Measurements from ENCODE around the gene COL7A1. TPM values are rescaled to one million over a fixed set of nuclear protein-coding genes. Genes with fewer than 3 reads are reported as not detected.

Gene COL7A1
- total RNA-seq, 1 donor from 2014 or later: 1.9 TPM

GRCh38 chr3:48573973-48574585 is 21.1 kb downstream of the COL7A1 start:
- H3K4me3 Mint-ChIP-seq (ENCODE audit: low read depth): no peak overlapping the region
- H3K27ac Mint-ChIP-seq: no peak overlapping the region
- H3K4me1 Mint-ChIP-seq (ENCODE audit: low read depth): no peaks in the 10 kb centered on the region
- no peaks in the 10 kb centered on the region for H3K9me3 Mint-ChIP-seq
- intact Hi-C loops (cut with micrococcal nuclease): no loop called here
- H3K27me3 Mint-ChIP-seq (ENCODE audit: low read depth): no peaks in the 10 kb centered on the region
- DNase-seq (ENCODE audit: low spot score): no peak
- no peaks in the 10 kb centered on the region for H3K36me3 Mint-ChIP-seq (ENCODE audit: low read depth)

GRCh38 chr3:48572517-48572916 is 22.6 kb downstream of the COL7A1 start:
- no peaks in the 10 kb centered on the region for H3K4me1 Mint-ChIP-seq (ENCODE audit: low read depth)
- H3K9me3 Mint-ChIP-seq: no peaks in the 10 kb centered on the region
- intact Hi-C loops (cut with micrococcal nuclease): no loop called here
- no peak for DNase-seq (ENCODE audit: low spot score)
- no peaks in the 10 kb centered on the region for H3K36me3 Mint-ChIP-seq (ENCODE audit: low read depth)
- no peak overlapping the region for H3K4me3 Mint-ChIP-seq (ENCODE audit: low read depth)
- no peaks in the 10 kb centered on the region for H3K27me3 Mint-ChIP-seq (ENCODE audit: low read depth)
- H3K27ac Mint-ChIP-seq: no peak overlapping the region

GRCh38 chr3:48571938-48572337 is 23.2 kb downstream of the COL7A1 start:
- no peak for DNase-seq (ENCODE audit: low spot score)
- H3K27me3 Mint-ChIP-seq (ENCODE audit: low read depth): no peaks in the 10 kb centered on the region
- H3K4me3 Mint-ChIP-seq (ENCODE audit: low read depth): no peak overlapping the region
- H3K27ac Mint-ChIP-seq: no peak overlapping the region
- no peaks in the 10 kb centered on the region for H3K36me3 Mint-ChIP-seq (ENCODE audit: low read depth)
- no peaks in the 10 kb centered on the region for H3K9me3 Mint-ChIP-seq
- intact Hi-C loops (cut with micrococcal nuclease): no loop called here
- H3K4me1 Mint-ChIP-seq (ENCODE audit: low read depth): no peaks in the 10 kb centered on the region

- H3K4me3 Mint-ChIP-seq (ENCODE audit: low read depth): no peak overlapping the region
- H3K9me3 Mint-ChIP-seq: no peaks in the 10 kb centered on the region
- intact Hi-C loops (cut with micrococcal nuclease): no loop called here
- no peaks in the 10 kb centered on the region for H3K27me3 Mint-ChIP-seq (ENCODE audit: low read depth)
- DNase-seq (ENCODE audit: low spot score): no peak
- peaks cover 6% of the 10 kb centered on the region for H3K4me1 Mint-ChIP-seq (ENCODE audit: low read depth)
- H3K27ac Mint-ChIP-seq: no peak overlapping the region
- no peaks in the 10 kb centered on the region for H3K36me3 Mint-ChIP-seq (ENCODE audit: low read depth)
These were observed 25.2 kb downstream of the COL7A1 start for GRCh38 chr3:48569808-48570450.

GRCh38 chr3:48569400-48569799 is 25.7 kb downstream of the COL7A1 start:
- Mint-ChIP-seq H3K27ac (no peak overlapping the region), H3K9me3 (no peaks in the 10 kb centered on the region), H3K27me3 (ENCODE audit: low read depth) (no peaks in the 10 kb centered on the region), H3K36me3 (ENCODE audit: low read depth) (no peaks in the 10 kb centered on the region), H3K4me3 (ENCODE audit: low read depth) (no peak overlapping the region), H3K4me1 (ENCODE audit: low read depth) (peaks cover 6% of the 10 kb centered on the region)
- intact Hi-C loops (cut with micrococcal nuclease): no loop called here
- DNase-seq (ENCODE audit: low spot score): no peak

- Mint-ChIP-seq H3K4me3 (ENCODE audit: low read depth) (no peak overlapping the region), H3K27me3 (ENCODE audit: low read depth) (no peaks in the 10 kb centered on the region), H3K27ac (no peak overlapping the region), H3K36me3 (ENCODE audit: low read depth) (no peaks in the 10 kb centered on the region), H3K9me3 (no peaks in the 10 kb centered on the region), H3K4me1 (ENCODE audit: low read depth) (peaks cover 11% of the 10 kb centered on the region)
- DNase-seq (ENCODE audit: low spot score): no peak
- intact Hi-C loops (cut with micrococcal nuclease): no loop called here
These were observed 26.7 kb downstream of the COL7A1 start for GRCh38 chr3:48568476-48568875.

- DNase-seq (ENCODE audit: low spot score): no peak
- no peak overlapping the region for H3K27ac Mint-ChIP-seq
- no peak overlapping the region for H3K4me3 Mint-ChIP-seq (ENCODE audit: low read depth)
- peaks cover 13% of the 10 kb centered on the region for H3K4me1 Mint-ChIP-seq (ENCODE audit: low read depth)
- intact Hi-C loops (cut with micrococcal nuclease): no loop called here
- no peaks in the 10 kb centered on the region for H3K36me3 Mint-ChIP-seq (ENCODE audit: low read depth)
- H3K27me3 Mint-ChIP-seq (ENCODE audit: low read depth): no peaks in the 10 kb centered on the region
- no peaks in the 10 kb centered on the region for H3K9me3 Mint-ChIP-seq
These were observed 27.6 kb downstream of the COL7A1 start for GRCh38 chr3:48567500-48567899.

- H3K4me1 Mint-ChIP-seq (ENCODE audit: low read depth): peaks cover 13% of the 10 kb centered on the region
- H3K27ac Mint-ChIP-seq: no peak overlapping the region
- no peak overlapping the region for H3K4me3 Mint-ChIP-seq (ENCODE audit: low read depth)
- H3K36me3 Mint-ChIP-seq (ENCODE audit: low read depth): no peaks in the 10 kb centered on the region
- no peaks in the 10 kb centered on the region for H3K27me3 Mint-ChIP-seq (ENCODE audit: low read depth)
- no peaks in the 10 kb centered on the region for H3K9me3 Mint-ChIP-seq
- intact Hi-C loops (cut with micrococcal nuclease): no loop called here
- DNase-seq (ENCODE audit: low spot score): no peak
These were observed 28.0 kb downstream of the COL7A1 start for GRCh38 chr3:48567090-48567489.

GRCh38 chr3:48566401-48566760 is 28.7 kb downstream of the COL7A1 start:
- Mint-ChIP-seq H3K9me3 (no peaks in the 10 kb centered on the region), H3K4me3 (ENCODE audit: low read depth) (no peak overlapping the region), H3K4me1 (ENCODE audit: low read depth) (peaks cover 13% of the 10 kb centered on the region), H3K27me3 (ENCODE audit: low read depth) (no peaks in the 10 kb centered on the region), H3K27ac (no peak overlapping the region), H3K36me3 (ENCODE audit: low read depth) (no peaks in the 10 kb centered on the region)
- intact Hi-C loops (cut with micrococcal nuclease): no loop called here
- DNase-seq (ENCODE audit: low spot score): no peak

GRCh38 chr3:48565591-48566400 is 29.3 kb downstream of the COL7A1 start:
- H3K27me3 Mint-ChIP-seq (ENCODE audit: low read depth): no peaks in the 10 kb centered on the region
- peaks cover 18% of the 10 kb centered on the region for H3K4me1 Mint-ChIP-seq (ENCODE audit: low read depth)
- H3K36me3 Mint-ChIP-seq (ENCODE audit: low read depth): no peaks in the 10 kb centered on the region
- DNase-seq (ENCODE audit: low spot score): no peak
- H3K4me3 Mint-ChIP-seq (ENCODE audit: low read depth): no peak overlapping the region
- H3K27ac Mint-ChIP-seq: peak overlapping the region; percentile 47
- intact Hi-C loops (cut with micrococcal nuclease): no loop called here
- H3K9me3 Mint-ChIP-seq: no peaks in the 10 kb centered on the region

- intact Hi-C loops (cut with micrococcal nuclease): no loop called here
- Mint-ChIP-seq H3K27me3 (ENCODE audit: low read depth) (no peaks in the 10 kb centered on the region), H3K4me3 (ENCODE audit: low read depth) (no peak overlapping the region), H3K27ac (no peak overlapping the region), H3K9me3 (no peaks in the 10 kb centered on the region), H3K4me1 (ENCODE audit: low read depth) (peaks cover 21% of the 10 kb centered on the region), H3K36me3 (ENCODE audit: low read depth) (no peaks in the 10 kb centered on the region)
- no peak for DNase-seq (ENCODE audit: low spot score)
These were observed 29.9 kb downstream of the COL7A1 start for GRCh38 chr3:48565186-48565585.

- H3K9me3 Mint-ChIP-seq: no peaks in the 10 kb centered on the region
- H3K36me3 Mint-ChIP-seq (ENCODE audit: low read depth): no peaks in the 10 kb centered on the region
- DNase-seq (ENCODE audit: low spot score): no peak
- peaks cover 25% of the 10 kb centered on the region for H3K4me1 Mint-ChIP-seq (ENCODE audit: low read depth)
- intact Hi-C loops (cut with micrococcal nuclease): no loop called here
- no peak overlapping the region for H3K27ac Mint-ChIP-seq
- no peak overlapping the region for H3K4me3 Mint-ChIP-seq (ENCODE audit: low read depth)
- H3K27me3 Mint-ChIP-seq (ENCODE audit: low read depth): no peaks in the 10 kb centered on the region
These were observed 30.5 kb downstream of the COL7A1 start for GRCh38 chr3:48564667-48565066.

GRCh38 chr3:48564022-48564421 is 31.1 kb downstream of the COL7A1 start:
- intact Hi-C loops (cut with micrococcal nuclease): no loop called here
- Mint-ChIP-seq H3K4me3 (ENCODE audit: low read depth) (no peak overlapping the region), H3K9me3 (no peaks in the 10 kb centered on the region), H3K4me1 (ENCODE audit: low read depth) (peaks cover 27% of the 10 kb centered on the region), H3K27ac (no peak overlapping the region), H3K27me3 (ENCODE audit: low read depth) (no peaks in the 10 kb centered on the region), H3K36me3 (ENCODE audit: low read depth) (no peaks in the 10 kb centered on the region)
- no peak for DNase-seq (ENCODE audit: low spot score)
